ENCODE results near the gene RRAGC.
"Not testable (repeated sequence)": the region's sequence is repeated elsewhere in the genome, so short reads cannot be mapped to it uniquely, and the experiment has no call there.

Gene RRAGC

DNA sequence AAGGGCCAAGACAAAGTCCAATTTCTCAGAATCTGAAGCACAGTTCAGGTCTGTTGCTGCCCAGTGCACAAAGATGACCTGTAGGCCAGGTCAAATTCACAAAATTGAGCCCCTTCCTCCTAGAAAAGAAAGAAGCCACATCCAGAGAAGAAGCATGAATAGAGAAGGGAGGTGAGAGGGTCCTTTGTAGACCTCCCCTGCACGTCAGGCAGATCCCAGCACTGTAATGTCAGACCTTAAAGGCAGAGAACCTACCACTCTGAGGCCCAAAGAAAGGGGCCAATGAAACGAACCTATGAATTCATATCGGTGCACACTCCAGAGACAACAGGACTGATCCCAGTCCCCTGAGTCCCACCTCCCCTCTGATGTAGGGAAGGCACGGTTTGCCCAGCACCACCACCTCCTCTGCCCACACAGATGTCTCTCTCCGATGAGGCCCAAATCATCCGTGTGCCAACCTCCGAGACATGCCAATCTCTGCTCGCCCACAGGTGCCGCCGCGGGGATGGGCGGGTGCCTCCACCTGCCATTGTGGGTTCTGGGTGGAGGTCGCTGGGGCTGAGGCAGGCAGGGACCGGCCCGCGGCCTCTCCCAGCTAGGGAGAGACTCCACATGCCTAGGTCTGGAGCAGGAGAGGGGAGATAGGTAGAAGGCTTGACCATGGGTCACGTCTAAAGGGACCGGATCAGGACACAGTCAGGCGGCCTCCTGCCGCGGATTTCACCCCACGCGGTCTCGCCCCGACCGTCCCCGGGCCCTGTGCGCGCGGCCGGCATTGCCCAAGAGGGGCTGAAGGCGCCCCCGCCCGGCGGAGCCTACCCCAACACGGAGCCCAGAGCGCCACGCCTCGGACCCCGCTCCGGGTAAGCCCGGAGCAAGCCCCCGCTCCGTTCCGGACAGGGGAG is 42.1 kb downstream of the RRAGC start:
- DNase-seq (ENCODE audit: low read depth in 2 of 2): no peak

DNA sequence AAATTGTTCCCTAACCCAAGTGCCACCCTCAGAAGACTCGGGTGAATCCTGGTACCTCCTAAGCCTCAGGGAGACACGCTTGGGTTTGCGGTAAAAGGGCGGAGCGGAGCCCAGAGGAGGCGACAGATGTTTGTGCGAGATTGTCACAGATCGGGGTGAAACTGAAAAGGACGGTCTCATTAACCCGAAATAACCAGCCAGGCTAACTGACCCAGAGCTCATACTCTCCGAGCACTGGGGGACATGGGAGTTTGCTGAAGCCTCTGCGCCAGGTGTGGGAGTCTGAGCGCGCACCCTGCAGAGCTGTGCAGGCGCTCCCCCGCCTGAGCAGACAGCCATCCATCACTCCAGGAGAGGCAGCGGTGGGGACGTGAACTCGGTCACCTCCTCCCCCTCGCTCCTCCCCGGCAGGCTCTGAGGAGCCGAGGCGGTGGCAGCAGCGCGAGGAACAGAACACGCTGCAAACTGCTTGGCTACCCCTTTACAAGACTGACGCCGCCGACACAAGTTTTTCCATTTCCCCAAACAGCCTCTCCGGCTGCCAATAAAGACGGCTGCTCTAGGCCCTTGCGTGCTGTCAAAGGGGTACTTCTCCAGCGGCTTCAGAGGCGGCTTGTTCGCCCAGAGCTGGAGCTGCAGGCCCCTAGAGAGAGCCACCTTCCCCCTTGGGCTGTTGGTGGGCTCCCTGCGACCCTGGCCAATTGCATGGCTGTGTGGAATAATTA is 43.5 kb downstream of the RRAGC start:
- DNase-seq (ENCODE audit: low read depth in 2 of 2): no peak

DNA sequence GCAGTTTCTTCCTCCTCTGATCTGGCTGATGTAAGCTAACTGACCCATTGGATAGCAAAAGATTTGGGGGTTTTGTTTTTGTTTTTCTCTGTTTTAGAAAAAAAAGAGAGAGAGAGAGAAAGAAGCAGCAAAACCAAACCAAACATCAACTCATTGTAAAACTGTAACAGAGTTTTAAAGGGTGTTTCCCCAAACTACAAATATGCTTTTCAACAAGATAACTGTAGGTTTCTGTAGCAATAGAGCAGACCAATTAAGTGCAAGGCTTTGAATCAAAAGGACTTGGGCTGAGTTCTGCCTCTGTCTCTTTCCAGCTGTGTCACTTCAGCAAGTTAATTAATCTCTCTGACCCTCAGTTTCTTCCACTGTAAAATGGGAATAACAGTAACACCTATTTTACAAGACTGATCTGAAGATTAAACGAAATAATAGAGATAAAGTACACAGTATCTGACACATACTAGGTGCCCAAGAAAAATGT is 44.5 kb downstream of the RRAGC start:
- no peak for DNase-seq (ENCODE audit: low read depth in 2 of 2)

DNA sequence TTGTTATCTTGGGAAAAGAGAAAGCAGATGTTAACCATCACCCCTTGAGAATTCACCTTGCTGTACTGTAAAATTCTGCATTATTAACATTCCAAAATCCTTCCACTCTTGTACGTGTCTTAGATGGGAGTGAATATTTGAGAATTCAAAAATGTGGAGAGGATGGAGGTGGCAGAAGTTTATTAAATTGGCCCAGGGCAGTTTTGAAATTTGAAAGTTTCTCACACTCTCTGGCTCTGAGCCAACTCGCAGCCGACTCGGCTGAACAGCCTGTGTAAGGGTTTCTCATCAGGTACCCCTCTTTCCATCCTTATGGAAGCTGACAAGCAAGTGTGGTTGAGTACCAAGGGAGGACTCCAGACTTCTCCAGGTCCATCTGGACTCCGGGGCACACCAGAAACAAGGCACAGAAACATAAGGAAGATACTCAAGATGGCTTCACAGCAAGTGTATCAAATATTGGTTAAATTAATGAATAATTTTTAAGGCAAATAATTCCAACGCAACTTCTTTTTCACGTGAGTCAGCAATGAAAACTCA is 45.1 kb downstream of the RRAGC start:
- no peak for DNase-seq (ENCODE audit: low read depth in 2 of 2)

DNA sequence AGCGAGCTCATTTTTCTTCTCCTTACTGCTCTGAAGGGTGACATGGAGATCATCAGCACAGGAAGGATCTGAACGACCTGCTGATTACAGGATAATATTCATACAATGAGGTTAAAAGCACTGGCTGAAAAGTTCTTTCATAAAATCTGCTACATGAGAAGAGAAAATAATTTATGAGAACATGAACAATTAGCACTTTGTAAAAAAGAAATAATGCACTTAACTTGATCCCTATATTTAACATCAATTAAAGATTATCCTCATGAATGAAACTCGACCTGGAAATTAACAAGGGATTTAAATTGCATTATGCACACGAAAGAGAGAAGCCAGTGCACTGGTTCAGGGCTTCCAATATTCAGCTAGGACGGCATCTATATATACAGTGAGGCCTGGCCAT is 46.6 kb downstream of the RRAGC start:
- DNase-seq (ENCODE audit: low read depth in 2 of 2): no peak

DNA sequence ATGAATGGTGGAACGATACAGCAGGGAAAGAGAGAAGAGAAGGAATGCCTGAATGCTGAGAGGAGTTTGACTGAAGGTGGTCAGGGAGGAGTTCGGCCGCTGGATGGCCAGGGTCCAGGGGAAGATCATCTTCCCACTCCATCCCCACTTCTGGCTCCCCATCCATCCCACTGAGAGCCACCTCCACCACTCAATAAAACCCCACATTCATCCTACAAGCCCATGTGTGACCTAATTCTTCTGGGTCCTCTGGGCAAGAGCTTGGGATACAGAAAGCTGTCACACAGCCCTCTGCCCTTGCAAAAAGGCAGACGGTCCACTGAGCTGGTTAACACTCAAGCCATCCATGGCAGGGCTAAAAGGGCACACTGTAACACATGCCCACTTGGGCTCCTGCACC is 48.1 kb downstream of the RRAGC start:
- DNase-seq (ENCODE audit: low read depth in 2 of 2): not testable (repeated sequence)

DNA sequence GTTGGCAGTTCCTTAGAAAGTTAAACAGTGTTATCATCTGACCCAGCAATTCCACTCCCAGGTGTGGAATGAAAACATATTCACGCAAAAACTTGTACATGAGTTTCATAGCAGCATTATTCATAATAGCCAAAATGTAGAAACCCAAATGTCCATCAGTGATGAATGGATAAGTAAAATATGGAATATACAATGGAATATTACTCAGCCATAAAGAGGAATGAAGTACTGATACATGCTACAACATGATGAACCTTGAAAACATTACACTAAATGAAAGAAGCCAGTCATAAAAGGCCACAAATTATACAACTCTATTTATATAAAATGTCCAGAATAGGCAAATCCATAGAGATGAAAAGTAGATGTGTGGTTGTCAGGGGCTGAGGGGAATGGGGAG is 53.5 kb downstream of the RRAGC start:
- DNase-seq (ENCODE audit: low read depth in 2 of 2): no peak

DNA sequence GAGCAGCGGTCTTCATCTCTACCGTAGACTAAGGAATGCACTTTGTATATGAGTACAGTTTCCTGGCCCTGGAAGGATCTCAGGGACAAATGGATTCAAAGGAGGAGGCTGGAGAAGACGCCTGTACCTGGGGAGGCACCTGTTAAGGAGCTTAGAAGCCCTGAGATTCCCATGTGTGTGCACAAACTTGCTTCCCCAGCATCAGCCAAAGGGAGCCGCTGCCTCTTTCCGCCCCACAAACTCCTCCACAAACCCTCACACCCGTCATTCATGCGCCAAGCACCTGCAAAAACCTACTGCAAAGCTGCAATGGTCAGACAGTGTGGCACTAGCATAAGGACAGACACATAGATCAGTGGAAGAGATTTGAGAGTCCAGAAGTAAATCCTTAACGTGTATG is 54.5 kb downstream of the RRAGC start:
- DNase-seq (ENCODE audit: low read depth in 2 of 2): no peak

DNA sequence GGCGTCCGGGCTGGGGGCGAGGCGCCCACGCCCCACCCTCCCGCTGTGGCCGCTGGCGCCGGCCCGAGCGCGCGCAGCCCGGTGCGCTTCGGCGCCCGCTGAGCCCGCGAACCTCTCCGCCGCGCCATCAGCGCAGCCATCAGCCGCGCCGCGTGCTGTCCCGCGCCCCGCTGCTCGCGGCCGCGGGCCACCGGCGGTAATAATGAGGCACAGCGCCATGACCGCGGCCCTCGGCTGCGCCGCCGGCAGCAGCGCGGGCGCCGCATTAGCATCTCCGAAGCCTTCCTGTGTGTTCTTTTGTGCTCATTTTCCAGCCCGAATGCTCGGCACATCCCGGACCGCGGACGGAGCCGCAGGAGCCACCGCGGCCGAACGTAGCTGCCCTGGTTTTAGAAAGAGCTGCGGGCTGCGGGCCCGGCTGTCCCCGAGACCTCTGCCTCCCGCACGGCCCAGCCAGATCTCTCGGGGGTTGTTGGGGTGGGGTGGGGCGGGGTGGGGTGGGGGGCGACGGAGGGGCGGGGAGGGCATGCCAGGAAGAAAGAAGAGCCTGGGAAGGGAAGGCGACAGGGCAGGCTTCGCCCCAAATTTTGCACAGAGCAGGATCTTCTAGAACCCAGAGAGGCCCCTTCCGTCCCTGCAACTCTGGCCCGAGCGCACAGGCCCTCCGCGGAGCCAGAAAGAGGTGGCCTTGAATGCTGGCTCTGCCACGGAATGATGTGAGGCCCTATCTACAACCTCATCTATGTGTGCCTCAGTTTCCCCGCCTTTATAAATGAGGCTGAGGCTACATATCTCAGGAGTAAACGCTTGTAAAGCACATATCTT is 55.3 kb downstream of the RRAGC start:
- no peak for DNase-seq (ENCODE audit: low read depth in 2 of 2)

DNA sequence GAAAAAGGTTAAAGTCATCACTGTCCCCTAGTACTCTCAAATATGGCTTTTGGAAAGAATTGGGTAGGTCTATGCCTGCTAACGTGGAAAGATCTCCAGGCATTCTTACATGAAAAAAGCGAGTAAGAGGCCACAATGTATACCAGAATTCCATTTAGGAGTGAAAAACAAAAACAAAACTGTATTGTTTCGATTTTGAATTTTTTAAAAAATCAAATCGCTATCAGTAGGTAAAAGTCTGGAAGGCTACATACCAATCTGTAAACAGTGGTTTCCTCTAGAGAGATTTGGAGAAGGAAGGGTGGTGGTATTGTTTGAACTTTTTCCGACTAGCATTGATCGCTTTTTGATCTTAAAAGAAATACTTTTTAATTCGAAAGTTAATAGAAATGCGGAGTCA is 55.9 kb downstream of the RRAGC start:
- DNase-seq (ENCODE audit: low read depth in 2 of 2): no peak

DNA sequence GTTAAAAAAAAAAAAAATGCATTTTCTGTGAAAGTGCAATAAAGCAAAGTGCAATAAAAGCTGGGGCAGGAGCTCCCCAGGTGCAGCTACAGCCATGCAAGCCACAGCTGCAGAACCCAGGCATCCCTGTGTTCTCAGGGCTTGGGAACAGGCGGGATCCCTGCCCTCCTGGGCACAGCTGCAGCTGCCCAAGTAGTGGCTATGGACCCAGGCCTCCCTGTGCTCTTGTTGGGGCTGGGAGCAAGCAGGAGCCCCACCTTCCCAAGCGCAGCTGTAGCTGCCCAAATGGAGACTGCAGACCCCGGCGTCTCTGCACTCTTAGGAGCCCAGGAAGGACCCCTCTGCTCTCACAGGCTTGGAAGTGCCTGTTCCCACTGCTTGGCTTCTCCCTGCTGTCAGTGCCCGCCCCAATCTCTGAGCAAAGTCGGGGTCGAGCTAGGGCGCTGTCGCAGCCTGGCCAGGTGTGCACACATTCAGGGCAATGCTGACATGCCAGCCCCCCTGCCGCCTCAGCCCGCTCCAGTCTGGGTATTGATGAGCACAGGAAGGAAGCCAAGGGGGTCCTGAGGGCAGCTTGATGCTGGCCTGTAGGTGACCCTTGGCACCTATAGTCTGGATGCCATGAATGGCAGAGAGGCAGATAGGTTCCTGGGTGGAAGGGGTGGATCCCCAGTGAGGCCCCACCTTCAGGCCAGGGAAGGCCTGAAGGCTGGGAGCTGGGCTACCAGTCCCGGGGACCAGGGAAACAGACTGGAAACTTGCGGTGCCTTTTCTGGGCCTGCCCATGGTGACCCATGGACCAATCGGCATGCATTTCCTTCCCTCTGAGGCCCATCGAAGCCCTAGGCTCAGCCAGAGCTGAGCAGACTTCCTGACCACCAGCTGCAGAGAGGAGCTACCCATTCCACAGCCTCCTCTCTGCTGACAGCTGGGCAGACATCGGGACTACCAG is 58.6 kb downstream of the RRAGC start:
- DNase-seq (ENCODE audit: low read depth in 2 of 2): no peak

DNA sequence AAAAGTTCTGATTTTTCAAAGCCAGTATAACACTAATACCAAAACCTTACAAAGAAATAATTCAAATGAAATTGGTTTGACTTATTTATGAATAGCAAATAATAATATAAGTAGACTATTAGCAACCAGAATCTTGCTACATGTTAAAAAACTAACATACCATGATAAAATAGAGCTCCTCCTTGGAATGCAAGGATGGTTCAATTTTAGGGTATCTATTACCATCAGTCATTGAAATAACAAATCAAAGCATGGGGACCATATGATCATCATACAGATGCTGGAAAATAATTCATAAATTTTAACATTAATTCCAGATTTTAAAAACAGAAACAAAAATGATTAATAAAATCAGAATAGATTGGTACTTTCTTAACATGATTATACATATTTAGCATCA is 66.3 kb downstream of the RRAGC start:
- DNase-seq (ENCODE audit: low read depth in 2 of 2): no peak

DNA sequence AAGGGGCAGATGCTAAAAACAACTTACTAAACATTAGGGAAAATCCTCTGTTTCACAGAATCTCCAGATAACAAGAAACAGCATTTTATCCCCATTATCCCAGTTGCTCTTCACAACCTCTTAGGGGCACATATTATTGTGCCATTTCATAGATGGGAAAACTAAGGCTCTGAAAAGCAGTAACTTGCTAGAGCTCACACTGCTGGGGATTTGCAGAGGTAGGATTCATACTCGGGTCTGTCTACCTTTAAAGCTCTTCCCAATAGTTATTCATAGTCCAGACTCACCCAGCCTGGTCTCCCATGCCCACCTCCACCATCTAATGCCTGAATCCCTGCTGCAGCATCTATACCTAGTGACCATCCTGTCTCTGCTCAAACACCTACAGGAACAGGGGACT is 67.7 kb downstream of the RRAGC start:
- no peak for DNase-seq (ENCODE audit: low read depth in 2 of 2)

DNA sequence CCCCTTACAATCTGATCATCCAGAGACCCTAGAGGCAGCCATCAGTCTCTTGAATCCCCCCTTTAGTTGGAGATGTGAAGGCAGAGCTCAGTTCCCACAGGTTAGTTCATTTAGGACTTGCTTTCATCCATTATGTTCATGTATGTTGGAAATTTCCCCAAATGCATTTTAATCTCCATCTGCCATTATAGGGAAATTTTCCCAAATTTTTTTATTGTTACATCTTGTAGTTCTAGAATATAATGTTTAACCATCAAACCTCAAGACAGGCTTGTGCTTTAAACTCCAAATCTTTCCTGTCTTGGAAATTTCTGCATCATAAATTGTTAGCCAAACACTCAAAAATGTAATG is 68.4 kb downstream of the RRAGC start:
- no peak for DNase-seq (ENCODE audit: low read depth in 2 of 2)

DNA sequence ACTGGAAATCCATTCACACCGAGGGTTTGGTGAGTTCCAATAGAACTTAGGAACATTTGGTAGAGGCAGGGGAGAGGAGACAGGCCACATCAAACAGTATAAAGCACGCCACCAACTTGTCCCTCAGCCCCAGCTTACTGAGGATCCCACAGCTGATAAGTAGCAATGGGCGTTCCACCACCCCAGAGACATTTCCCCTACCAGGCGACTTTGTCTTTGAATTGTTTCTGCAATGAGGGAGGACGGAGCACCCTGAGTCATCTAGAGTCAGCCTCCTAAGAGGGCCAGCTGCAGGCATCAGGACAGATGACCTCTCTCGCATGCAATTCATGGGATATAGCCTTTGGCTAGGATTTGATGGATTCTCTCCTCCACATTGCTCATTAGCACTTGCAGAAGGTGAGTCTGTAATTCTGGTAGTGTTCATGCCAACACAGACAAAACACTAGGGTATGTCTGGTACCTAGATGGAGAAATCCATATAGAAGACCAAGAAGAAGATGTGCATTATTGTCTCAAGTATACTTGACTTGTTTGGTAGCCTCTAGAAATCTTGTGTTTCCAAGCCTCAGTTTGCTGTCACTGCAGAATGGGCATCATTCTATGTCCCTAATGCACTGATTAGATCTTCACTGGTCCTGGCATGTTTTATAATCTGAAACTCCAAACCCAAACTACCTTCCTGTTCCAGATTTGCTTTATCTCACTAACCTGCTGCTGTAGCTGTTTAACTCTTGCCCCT is 69.0 kb downstream of the RRAGC start:
- DNase-seq (ENCODE audit: low read depth in 2 of 2): no peak

DNA sequence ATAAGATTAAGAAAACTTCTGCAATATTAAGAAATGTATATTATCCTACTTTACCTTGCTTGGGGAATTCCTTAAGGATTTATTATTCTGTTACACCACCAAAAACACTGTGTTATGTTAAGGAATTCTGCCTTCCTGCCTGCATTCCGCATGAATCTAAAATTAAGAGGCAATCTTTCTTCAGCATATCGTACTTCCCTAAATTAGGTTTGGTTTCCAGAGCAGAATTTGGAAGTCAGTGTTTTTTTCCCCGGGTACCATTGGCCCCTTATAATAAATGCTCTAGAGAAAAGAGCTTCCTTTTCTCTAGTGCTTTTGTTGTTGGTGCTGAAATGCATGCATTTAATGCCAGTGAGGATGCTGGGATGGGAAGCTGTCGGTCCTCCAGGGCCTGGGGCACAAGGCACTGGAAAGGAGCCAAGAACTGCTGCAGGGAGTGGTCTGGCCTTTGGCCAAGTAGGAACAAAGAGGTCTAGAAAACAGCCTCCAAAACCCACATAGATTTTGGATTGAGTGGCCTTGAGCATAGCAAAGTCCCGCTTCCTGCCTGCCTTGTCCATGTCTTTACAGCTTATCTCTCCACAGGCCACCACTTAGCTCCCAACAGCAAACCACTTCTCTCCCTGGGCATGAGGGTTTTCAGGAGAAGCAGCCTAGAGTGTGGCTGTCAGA is 69.9 kb downstream of the RRAGC start:
- no peak for DNase-seq (ENCODE audit: low read depth in 2 of 2)

DNA sequence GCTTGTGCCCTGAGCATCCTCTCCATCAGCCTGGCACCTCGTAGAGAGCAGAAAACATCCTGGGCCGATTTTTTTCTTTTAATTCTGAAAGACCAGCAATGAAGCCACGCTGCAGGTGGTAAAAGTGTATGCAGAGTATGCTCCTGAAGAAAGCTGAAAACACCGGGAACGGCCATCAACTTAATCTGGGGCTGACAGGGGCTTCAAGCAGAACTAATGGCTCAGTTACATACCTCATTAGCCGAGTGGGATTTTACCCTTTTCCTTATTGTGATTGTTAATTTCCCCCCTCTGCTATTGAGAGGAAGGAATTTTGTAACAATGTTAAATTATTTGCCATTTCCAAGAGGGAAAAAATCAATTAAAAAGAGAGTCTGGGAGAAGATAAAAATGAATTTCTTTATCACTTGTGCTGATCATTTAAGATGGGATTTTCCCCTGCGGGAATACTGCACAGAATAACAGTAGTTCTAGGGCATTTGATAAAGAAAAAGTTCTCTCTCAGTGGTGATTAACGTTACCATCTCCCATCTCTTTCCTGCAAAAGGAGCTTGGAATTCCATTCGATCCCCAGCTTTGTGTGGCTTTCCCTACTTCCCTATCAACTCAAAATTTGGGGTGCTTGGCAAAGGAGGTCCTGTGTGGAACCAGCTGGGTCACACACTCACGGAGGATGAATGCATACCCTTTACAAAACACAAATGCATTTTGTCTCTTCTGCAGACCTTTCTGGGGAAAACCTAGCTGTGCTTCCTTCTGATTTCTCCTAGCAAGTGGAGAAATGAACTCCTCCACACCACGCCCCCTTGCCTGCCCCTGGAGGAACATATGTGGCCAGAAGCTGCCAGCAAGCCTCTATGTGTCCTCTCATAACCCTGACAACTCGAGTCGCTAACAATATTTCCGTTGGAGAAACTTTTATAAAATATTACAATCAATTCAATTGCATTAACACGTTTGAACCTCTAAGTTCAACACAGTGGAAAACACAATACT is 70.9 kb downstream of the RRAGC start:
- no peak for DNase-seq (ENCODE audit: low read depth in 2 of 2)
